A549 (cell line): ENCODE data around the gene FNDC10.

Experiments
- CTCF ChIP-seq: fragments of >200 bp; sonication (Bioruptor Twin); formaldehyde crosslinking; IDR thresholded peaks from 3 replicates; pipeline ENCODE4 v1.5.1; 2016
- MAZ ChIP-seq: fragments of 150-350 bp; IDR thresholded peaks from 2 replicates; pipeline ENCODE4 v1.6.1; 2014; ENCODE audit warnings: antibody characterized with exemption, low read depth, low read length, borderline replicate concordance

- TF ChIP-seq CTCF (no peak), MAZ (no peak)
These were observed 25.0 kb downstream of the FNDC10 start, which contains the start of gene SSU72 for GRCh38 chr1:1574721-1575537.
